CD4-positive, alpha-beta T cell treated with Interleukin-15 for 4 hours (primary cell): ENCODE data around the gene TMEM61.
"Not testable (repeated sequence)": the region's sequence is repeated elsewhere in the genome, so short reads cannot be mapped to it uniquely, and the experiment has no call there.

Experiments
- DNase-seq: peaks from one replicate; pipeline ENCODE4 v3.0.0-alpha.2; 2020; ENCODE audit warnings: low spot score

TMEM61 gene

DNA sequence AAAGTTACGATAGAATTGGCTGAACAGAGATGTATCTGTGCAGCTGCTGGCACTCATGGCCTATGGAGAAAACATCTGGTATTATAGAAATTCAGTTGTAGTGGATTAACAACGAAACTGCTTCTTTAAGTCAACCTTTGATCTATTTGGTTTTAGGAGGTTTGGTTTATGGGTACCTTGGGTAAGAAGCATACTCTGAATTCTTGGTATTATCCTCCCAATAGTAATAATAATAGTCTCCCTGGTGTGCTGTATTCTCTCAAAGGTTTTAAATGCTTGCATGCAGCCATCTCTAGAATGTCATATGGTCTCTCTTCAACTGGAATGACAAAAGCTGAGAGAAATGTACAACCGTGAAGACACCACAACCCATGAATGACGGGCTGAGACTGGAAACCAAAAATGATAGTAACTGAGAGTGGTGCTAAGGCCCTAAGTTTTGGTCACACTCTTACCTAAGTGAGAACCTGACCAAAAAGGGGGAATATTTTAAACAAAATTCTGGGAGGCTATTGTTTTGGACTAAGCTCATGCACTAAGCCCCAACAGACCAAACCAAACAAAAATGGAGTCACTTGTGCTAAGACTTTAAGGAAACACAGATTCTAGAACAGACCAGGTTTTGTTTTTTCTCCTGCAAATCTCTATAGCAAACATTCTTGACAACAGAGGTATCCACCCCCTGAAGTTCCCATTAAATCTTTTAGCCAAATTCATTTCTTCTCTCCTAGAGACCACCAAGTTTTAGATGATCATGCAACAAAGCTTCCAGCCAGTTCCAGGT, 17.6 kb upstream of the TMEM61 start:
- DNase-seq: no peak

- not testable (repeated sequence) for DNase-seq
Observed at GRCh38 chr1:54963829-54964228, 16.6 kb upstream of the TMEM61 start.

- DNase-seq: peak; percentile 12
Observed at GRCh38 chr1:54965624-54966340, 14.6 kb upstream of the TMEM61 start.

- DNase-seq: no peak
Observed at GRCh38 chr1:54967372-54967771, 13.1 kb upstream of the TMEM61 start.

DNA sequence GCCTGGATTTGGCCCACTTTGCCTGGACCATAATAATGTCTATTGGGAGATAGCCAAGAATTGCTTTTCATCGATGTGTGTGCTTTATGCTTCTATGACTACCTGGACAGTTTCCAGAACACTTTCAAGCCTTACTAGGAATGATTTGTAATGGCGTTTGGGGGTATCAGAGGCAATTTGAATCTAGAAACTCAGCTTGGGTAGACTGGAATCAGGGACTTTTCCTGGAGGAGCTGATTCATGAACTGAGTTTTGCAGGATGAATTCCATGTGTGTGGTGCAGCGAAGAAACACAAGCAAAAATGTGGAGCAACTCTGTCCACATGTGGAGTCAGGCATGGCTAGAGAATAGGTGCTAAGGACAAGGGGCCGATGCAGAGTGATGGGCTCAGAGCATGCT, 11.9 kb upstream of the TMEM61 start:
- DNase-seq: no peak

GRCh38 chr1:54969879-54970278, 10.5 kb upstream of the TMEM61 start:
- no peak for DNase-seq

- DNase-seq: no peak
Observed at GRCh38 chr1:54970901-54971300, 9.5 kb upstream of the TMEM61 start.

GRCh38 chr1:54971317-54971791, 9.1 kb upstream of the TMEM61 start:
- no peak for DNase-seq

DNA sequence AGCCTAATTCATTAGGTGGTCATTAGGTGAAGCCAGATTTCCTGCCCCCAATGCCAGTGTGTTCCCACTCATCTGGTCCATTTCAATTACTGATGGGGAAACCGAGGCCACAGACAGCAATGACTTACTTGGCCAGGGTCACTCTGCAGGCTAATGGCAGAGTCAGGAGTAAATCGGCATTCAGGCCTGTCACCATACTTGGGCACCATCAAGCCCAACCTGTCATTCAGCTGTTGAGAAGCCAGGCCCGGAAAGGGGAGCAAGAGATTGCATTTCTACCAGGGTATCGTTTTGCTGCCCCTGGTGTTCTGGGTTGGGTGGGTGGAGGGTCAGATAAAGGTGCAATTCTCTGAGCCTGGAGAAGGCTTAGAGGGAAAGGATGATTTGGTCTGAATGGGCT, 8.0 kb upstream of the TMEM61 start:
- DNase-seq: no peak

DNA sequence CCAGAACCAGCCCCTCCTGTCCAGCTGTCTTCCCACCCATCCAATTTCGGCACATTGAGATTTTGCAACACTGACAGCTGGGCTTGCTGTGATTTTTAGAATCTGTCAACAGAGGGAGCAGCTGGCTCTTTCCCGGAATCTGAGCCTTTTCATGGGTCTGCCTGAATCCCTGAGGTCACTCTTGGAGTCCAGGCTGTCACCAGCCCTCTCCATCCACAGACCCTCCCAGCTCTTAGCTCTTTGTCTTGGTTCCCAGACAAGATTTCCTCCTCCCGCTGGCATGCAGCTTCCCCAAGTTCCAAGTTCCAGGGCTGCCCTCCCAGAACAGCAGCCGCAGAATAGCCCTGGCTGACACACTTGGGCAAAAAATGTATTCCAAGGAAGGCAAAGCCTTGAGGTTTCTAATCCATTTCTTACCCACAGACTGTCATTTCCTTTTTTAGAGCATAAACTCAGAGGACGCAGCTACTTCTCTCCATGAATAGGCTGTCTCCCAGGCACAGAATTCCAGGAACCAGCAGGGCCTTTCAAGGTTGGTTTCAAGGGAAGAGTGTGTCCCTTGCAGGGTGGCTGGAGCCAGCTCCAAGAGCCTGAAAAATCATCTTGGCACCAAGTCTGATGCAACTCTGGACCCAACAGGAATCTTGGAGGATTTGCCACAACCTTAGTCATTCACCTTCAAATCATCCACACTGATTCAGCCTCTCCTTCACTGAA, 7.1 kb upstream of the TMEM61 start:
- no peak for DNase-seq

DNA sequence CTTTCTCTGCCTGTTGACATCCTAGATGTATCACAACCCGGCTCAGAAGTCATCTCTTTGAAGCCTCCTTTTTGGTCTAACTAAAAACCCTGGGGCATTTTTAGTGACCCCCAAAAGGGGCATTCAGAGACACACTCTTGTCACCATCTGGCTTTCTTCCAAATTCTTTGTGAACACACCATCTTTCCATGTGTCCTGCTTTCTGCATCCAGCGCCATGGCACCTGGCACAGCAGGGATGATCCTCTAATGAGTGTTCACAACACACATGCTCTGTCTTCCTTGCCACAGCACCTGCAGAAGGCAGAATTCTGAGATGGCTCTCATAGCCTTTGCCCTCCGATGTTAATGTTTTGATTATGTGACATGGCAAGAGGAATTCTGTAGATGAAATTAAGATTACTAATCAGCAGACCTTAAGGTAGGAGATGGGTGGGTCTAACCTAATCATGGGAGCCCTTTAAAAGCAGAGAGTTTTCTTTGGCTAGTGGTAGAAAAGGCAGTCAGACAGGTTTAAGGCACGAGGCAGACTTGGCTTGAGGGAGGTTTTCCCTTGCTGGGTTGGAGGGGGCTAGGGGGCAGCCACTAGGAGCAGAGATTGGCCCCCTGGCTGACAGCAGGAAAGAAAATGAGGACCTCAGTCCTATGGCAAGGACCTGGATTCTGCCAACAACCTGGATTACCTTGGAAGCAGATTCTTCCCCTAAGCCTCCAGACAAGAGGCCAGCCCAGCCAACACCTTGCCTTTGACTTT, 4.9 kb upstream of the TMEM61 start:
- DNase-seq: no peak

GRCh38 chr1:54976747-54977146, 3.7 kb upstream of the TMEM61 start:
- DNase-seq: no peak

DNA sequence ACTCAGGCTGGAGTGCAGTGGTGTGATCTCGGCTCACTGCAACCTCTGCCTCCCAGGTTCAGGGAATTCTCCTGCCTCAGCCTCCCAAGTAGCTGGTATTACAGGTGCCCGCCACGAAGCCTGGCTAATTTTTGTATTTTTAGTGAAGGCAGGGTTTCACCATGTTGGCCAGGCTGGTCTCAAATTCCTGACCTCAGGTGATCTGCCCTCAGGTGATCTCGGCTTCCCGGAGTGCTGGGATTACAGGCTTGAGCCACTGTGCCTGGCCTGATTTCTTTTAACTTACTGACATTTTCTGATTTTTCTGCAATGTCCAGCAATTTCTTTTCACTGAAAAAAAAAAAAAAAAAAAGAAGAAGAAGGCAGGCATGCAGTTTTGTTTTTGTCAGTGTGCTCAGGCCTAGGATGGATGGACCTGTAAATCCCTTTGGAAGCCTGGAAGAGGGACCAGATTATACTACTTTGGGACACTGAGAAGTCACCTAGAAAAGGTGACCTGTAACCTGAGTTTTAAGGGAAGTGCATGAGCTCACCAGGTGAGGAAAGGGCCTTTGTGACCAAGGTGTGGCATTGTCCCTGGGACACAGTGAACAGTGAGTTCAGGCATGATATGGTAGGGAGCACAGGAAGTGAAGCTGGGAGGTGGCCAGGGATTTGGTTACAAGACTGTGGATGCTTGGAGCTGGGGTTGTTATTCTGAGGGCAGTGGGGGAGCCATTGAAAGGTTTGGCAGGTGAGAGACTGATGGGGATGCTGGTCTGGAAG, 2.7 kb upstream of the TMEM61 start:
- no peak for DNase-seq

- no peak for DNase-seq
Observed at GRCh38 chr1:54978528-54979326, 1.7 kb upstream of the TMEM61 start.

- DNase-seq: no peak
Observed at GRCh38 chr1:54979327-54979891, 1.0 kb upstream of the TMEM61 start.

DNA sequence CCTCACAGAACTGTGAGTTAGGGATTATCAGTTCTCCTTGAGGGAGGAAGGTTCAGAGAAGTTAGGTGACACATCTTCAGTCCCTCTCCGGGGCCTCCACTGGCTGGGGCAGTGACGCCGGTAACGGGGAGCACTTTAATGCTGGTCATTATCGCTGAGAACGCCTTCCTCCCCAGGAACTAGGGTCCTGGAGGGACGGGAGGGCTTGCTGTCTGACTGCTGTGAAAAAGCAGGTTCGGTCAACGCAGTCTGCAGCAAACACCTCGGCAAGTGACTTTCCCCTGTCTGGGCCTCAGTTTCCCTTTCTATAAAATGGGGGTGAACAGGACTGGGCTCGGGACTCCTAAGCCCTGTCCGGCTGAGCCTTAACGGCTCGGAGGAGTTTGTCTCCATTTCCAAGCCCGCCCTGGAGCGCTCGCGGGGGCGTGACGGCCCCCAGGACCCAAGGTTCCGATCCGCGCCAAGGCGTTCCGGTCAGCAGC, 341 bp upstream of the TMEM61 start:
- no peak for DNase-seq

- no peak for DNase-seq
Observed at GRCh38 chr1:54981466-54981865, 1.0 kb downstream of the TMEM61 start.

DNA sequence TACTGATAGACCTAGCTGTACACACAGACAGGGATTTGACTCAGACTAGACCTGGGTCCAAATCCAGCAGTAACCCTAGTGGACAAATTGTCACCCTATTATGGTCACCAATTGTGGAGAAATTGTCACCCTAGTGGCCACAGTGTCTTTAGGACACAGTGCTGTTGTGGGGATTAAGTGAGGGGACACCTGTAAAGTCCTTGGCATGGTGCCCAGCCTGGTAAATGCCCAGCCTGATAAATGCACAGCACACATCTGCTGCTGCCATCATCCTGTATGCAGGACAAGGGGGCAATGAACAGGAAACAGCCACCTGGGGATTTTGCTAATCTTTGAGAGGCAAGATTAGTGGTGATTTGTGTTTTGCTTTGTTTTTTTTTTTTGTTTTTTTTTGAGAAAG, 2.3 kb downstream of the TMEM61 start:
- DNase-seq: no peak

DNA sequence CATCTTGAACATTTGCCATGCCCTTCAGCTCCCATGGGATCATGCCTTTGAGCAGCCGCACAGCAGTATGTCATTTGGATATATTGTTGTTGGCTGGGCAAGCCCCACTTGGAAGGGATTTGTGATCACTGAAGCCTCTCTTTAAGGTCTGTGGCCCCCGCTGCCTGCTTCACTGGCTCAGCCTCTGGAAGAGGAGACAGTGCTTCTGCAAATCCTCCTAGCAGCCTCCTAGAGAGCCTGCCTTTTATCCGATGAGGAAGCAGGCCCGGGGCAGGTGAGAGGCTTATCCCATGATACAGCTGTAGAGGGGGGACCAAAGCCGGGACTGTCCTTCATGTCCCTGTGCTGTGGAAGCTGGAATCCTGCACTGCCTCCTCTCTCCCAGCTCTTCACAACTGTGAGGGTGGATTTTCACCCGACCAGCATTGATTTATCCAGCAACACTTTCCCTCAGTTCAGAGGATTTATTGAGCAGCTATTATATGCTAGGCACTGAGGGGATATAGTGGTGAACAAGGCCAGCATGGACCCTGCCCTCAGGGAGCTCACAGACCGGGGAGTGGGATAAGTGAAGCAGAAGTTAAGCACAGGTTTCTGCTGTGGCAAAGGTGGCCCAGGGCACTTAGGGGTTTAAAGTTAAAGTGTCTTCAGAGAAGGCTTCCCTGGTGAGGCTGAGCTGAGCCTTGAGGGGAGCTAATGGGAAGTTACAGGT, 3.9 kb downstream of the TMEM61 start:
- no peak for DNase-seq
